VCaP (cell line): ENCODE measurements around the gene CDH11.

Source experiments
- H3K27ac ChIP-seq: fragments of 450-650 bp; 2 replicates; pipeline ENCODE4 v1.5.1; 2017
- CTCF ChIP-seq: fragments of 450-650 bp; conservative IDR thresholded peaks from 2 replicates; pipeline ENCODE4 v1.5.1; 2017; ENCODE audit warnings: mild to moderate bottlenecking, moderate library complexity

Gene CDH11

GRCh38 chr16:64981568-64982281 lies 140.1 kb downstream of the CDH11 start:
- TF ChIP-seq CTCF, result no peak
- no peak overlapping the region for H3K27ac ChIP-seq

- no peak for TF ChIP-seq CTCF
- no peak overlapping the region for H3K27ac ChIP-seq
These were observed 144.5 kb downstream of the CDH11 start for GRCh38 chr16:64977206-64977920.

GRCh38 chr16:64975821-64976220 lies 146.0 kb downstream of the CDH11 start:
- no peak overlapping the region for H3K27ac ChIP-seq
- no peak for TF ChIP-seq CTCF

- H3K27ac ChIP-seq, result no peak overlapping the region
- no peak for TF ChIP-seq CTCF
These were observed 147.5 kb downstream of the CDH11 start for GRCh38 chr16:64974381-64974780.

GRCh38 chr16:64973171-64973570 lies 148.7 kb downstream of the CDH11 start:
- no peak for TF ChIP-seq CTCF
- H3K27ac ChIP-seq, result no peak overlapping the region

- H3K27ac ChIP-seq, result no peak overlapping the region
- TF ChIP-seq CTCF, result no peak
These were observed 150.7 kb downstream of the CDH11 start for GRCh38 chr16:64971171-64971570.

- TF ChIP-seq CTCF, result no peak
- no peak overlapping the region for H3K27ac ChIP-seq
These were observed 152.6 kb downstream of the CDH11 start for GRCh38 chr16:64969221-64969620.
